Osteocyte (in vitro differentiated cells): ENCODE results near the gene MAPKAPK3. TPM values are rescaled to one million over a fixed set of nuclear protein-coding genes. Genes with fewer than 3 reads are reported as not detected.
"Not testable (repeated sequence)": the region's sequence is repeated elsewhere in the genome, so short reads cannot be mapped to it uniquely, and the experiment has no call there.

ENCODE experiments used
- DNase-seq: peaks from one replicate; pipeline ENCODE4 v3.0.0; 2021; ENCODE audit warnings: mixed read lengths; ENCODE audit not compliant: unreplicated experiment; ENCODE audit errors: extremely low spot score
- H3K27ac Mint-ChIP-seq: one replicate; pipeline ENCODE4 v1.8.0; 2021; ENCODE audit warnings: mild to moderate bottlenecking, mixed read lengths; ENCODE audit not compliant: unreplicated experiment
- H3K27me3 Mint-ChIP-seq: one replicate; pipeline ENCODE4 v1.8.0; 2021; ENCODE audit warnings: mixed read lengths; ENCODE audit not compliant: unreplicated experiment
- H3K36me3 Mint-ChIP-seq: one replicate; pipeline ENCODE4 v1.8.0; 2021; ENCODE audit warnings: mixed read lengths; ENCODE audit not compliant: unreplicated experiment
- H3K4me1 Mint-ChIP-seq: one replicate; pipeline ENCODE4 v1.8.0; 2021; ENCODE audit warnings: mixed read lengths; ENCODE audit not compliant: unreplicated experiment
- H3K4me3 Mint-ChIP-seq: one replicate; pipeline ENCODE4 v1.8.0; 2021; ENCODE audit warnings: mild to moderate bottlenecking, moderate library complexity, mixed read lengths; ENCODE audit not compliant: unreplicated experiment
- H3K9me3 Mint-ChIP-seq: one replicate; pipeline ENCODE4 v1.8.0; 2021; ENCODE audit warnings: mixed read lengths; ENCODE audit not compliant: unreplicated experiment
- total RNA-seq: library from RNA; stranded (reverse); gene quantifications from 2 replicates; pipeline ENCODE4 v1.2.1, GENCODE V29; 2021
- TF ChIP-seq, protein P1 (sequence below): fragments of 200-600 bp; sonication (generic); IDR thresholded peaks from 2 replicates; pipeline ENCODE4 v1.5.0; 2021; ENCODE audit warnings: antibody characterized with exemption, mild to moderate bottlenecking, moderate library complexity

MAPKAPK3 gene
- total RNA-seq, 1 donor from 2014 or later, result 24.8 TPM

DNA sequence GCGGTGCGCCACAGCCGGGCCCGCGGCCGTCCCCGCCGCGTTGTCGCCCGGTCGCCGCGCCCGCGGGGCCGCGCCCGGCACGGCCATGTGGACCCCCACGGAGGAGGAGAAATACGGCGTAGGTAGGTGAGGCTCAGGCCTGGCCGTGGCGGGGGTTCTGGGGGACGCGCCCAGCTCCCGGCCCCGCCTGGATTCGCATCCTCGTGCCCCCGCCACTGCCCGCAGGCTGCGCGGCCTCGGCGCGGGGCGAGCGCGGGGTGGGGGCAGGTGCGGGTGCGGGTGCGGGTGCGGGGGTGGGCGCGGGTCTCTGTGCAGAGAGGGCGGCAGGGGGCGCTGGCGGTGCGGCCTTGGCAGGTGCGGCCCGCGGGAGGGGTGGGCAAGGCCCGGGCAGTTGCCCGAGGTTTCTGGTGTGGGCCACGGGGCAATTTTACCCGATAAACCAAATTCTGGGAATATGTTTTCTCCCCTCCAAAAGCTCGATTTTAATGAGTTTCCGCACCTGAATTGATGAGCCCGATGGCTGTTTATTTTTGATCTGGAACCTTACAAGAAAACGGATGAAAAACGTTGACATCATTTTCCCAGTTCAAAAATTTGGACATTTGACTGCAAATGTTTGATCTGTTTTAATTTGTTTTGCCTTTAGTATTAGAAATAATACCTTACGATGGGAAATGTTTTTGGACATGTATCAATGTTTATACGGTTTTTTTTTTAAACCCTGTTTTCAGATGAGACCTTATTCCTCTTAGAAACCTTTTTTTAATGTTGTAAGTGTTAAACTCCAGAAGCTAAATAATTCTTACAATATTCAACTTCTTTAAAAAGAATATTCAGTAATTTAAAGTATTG lies 58.5 kb downstream of the MAPKAPK3 start:
- Mint-ChIP-seq H3K36me3 (no peaks in the 10 kb centered on the region), H3K4me3 (peak overlapping the region; percentile 53), H3K27ac (no peak overlapping the region), H3K4me1 (peaks cover 4% of the 10 kb centered on the region), H3K9me3 (no peaks in the 10 kb centered on the region), H3K27me3 (peaks cover 76% of the 10 kb centered on the region)
- TF ChIP-seq, protein P1, sequence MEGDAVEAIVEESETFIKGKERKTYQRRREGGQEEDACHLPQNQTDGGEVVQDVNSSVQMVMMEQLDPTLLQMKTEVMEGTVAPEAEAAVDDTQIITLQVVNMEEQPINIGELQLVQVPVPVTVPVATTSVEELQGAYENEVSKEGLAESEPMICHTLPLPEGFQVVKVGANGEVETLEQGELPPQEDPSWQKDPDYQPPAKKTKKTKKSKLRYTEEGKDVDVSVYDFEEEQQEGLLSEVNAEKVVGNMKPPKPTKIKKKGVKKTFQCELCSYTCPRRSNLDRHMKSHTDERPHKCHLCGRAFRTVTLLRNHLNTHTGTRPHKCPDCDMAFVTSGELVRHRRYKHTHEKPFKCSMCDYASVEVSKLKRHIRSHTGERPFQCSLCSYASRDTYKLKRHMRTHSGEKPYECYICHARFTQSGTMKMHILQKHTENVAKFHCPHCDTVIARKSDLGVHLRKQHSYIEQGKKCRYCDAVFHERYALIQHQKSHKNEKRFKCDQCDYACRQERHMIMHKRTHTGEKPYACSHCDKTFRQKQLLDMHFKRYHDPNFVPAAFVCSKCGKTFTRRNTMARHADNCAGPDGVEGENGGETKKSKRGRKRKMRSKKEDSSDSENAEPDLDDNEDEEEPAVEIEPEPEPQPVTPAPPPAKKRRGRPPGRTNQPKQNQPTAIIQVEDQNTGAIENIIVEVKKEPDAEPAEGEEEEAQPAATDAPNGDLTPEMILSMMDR, result peak; percentile 51
- DNase-seq, result no peak

- H3K4me3 Mint-ChIP-seq, result no peak overlapping the region
- H3K36me3 Mint-ChIP-seq, result no peaks in the 10 kb centered on the region
- TF ChIP-seq, protein P1, result no peak
- peaks cover 74% of the 10 kb centered on the region for H3K27me3 Mint-ChIP-seq
- no peak for DNase-seq
- H3K27ac Mint-ChIP-seq, result no peak overlapping the region
- H3K9me3 Mint-ChIP-seq, result no peaks in the 10 kb centered on the region
- peaks cover 4% of the 10 kb centered on the region for H3K4me1 Mint-ChIP-seq
These were observed 59.2 kb downstream of the MAPKAPK3 start for GRCh38 chr3:50676031-50676705.

- Mint-ChIP-seq H3K27ac (no peak overlapping the region), H3K4me3 (no peak overlapping the region), H3K4me1 (no peaks in the 10 kb centered on the region), H3K27me3 (peaks cover 43% of the 10 kb centered on the region), H3K36me3 (no peaks in the 10 kb centered on the region), H3K9me3 (no peaks in the 10 kb centered on the region)
- TF ChIP-seq, protein P1, result no peak
- no peak for DNase-seq
These were observed 70.3 kb downstream of the MAPKAPK3 start for GRCh38 chr3:50687127-50687751.

DNA sequence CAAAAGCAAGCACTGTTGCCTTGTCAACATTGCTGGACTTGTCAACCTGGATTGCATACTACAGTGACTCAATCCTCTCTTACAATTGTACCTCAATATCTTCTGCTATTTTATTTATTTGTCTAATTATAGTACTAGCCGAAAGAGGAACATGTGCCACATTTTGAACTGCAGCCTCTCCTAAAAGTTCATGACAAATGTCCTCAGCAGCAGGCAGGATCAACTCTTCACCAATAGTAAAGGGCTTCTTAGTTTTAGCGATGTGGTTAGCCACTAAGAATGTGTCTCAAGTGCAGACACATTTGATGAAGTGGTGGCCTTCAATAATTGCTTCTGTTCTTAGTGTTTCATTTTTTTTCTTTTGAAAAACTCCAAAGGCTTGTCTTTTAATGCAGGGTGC lies 71.0 kb downstream of the MAPKAPK3 start:
- H3K27me3 Mint-ChIP-seq, result peaks cover 42% of the 10 kb centered on the region
- no peaks in the 10 kb centered on the region for H3K36me3 Mint-ChIP-seq
- H3K4me3 Mint-ChIP-seq, result no peak overlapping the region
- TF ChIP-seq, protein P1, result no peak
- H3K27ac Mint-ChIP-seq, result no peak overlapping the region
- no peaks in the 10 kb centered on the region for H3K9me3 Mint-ChIP-seq
- H3K4me1 Mint-ChIP-seq, result no peaks in the 10 kb centered on the region
- DNase-seq, result no peak

GRCh38 chr3:50688602-50689001 lies 71.7 kb downstream of the MAPKAPK3 start:
- not testable (repeated sequence) for H3K27ac Mint-ChIP-seq, H3K9me3 Mint-ChIP-seq, H3K36me3 Mint-ChIP-seq, DNase-seq, H3K4me1 Mint-ChIP-seq, H3K4me3 Mint-ChIP-seq
- peaks cover 37% of the 10 kb centered on the region for H3K27me3 Mint-ChIP-seq
